ENCODE data around the gene TEX13A.

DNA sequence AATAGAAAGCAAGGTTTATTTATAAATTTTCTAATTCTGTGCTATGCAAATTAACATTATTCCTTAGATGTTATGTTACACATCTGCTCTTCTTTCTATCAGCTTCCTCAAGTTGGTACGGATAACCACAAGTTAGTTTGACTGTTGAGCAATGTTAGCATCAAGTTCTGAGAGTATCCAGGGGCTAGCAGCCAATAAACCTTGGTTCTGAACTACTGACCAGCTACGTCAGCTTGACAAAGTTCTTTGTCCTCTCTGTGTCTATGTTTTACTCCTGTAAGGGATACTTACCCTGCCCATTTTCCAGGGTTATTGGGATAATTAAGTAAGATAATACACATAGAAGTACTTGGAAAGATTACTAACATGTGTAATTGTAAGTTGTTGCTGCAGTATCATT, 8.1 kb upstream of the TEX13A start:
- TF ChIP-seq, protein P1, sequence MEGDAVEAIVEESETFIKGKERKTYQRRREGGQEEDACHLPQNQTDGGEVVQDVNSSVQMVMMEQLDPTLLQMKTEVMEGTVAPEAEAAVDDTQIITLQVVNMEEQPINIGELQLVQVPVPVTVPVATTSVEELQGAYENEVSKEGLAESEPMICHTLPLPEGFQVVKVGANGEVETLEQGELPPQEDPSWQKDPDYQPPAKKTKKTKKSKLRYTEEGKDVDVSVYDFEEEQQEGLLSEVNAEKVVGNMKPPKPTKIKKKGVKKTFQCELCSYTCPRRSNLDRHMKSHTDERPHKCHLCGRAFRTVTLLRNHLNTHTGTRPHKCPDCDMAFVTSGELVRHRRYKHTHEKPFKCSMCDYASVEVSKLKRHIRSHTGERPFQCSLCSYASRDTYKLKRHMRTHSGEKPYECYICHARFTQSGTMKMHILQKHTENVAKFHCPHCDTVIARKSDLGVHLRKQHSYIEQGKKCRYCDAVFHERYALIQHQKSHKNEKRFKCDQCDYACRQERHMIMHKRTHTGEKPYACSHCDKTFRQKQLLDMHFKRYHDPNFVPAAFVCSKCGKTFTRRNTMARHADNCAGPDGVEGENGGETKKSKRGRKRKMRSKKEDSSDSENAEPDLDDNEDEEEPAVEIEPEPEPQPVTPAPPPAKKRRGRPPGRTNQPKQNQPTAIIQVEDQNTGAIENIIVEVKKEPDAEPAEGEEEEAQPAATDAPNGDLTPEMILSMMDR (IDR thresholded peaks at IDR 0.05; ENCODE audit: low read depth, low read length, missing input control) = no peak
- TF ChIP-seq, protein P2, sequence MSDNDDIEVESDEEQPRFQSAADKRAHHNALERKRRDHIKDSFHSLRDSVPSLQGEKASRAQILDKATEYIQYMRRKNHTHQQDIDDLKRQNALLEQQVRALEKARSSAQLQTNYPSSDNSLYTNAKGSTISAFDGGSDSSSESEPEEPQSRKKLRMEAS (IDR thresholded peaks at IDR 0.05) = no peak
- TF ChIP-seq, protein P3, sequence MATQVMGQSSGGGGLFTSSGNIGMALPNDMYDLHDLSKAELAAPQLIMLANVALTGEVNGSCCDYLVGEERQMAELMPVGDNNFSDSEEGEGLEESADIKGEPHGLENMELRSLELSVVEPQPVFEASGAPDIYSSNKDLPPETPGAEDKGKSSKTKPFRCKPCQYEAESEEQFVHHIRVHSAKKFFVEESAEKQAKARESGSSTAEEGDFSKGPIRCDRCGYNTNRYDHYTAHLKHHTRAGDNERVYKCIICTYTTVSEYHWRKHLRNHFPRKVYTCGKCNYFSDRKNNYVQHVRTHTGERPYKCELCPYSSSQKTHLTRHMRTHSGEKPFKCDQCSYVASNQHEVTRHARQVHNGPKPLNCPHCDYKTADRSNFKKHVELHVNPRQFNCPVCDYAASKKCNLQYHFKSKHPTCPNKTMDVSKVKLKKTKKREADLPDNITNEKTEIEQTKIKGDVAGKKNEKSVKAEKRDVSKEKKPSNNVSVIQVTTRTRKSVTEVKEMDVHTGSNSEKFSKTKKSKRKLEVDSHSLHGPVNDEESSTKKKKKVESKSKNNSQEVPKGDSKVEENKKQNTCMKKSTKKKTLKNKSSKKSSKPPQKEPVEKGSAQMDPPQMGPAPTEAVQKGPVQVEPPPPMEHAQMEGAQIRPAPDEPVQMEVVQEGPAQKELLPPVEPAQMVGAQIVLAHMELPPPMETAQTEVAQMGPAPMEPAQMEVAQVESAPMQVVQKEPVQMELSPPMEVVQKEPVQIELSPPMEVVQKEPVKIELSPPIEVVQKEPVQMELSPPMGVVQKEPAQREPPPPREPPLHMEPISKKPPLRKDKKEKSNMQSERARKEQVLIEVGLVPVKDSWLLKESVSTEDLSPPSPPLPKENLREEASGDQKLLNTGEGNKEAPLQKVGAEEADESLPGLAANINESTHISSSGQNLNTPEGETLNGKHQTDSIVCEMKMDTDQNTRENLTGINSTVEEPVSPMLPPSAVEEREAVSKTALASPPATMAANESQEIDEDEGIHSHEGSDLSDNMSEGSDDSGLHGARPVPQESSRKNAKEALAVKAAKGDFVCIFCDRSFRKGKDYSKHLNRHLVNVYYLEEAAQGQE (IDR thresholded peaks at IDR 0.05) = no peak
- TF ChIP-seq FOXA1 (IDR thresholded peaks at IDR 0.05) = no peak
- TF ChIP-seq EGR1 (IDR thresholded peaks at IDR 0.05; ENCODE audit: low read depth in 2 of 2) = no peak
- no peak for TF ChIP-seq GABPA (IDR thresholded peaks at IDR 0.05 in 1 of 2, conservative IDR thresholded peaks at IDR 0.05 in 1 of 2)
- no peak for TF ChIP-seq HNF4G (IDR thresholded peaks at IDR 0.05)
- no peak for TF ChIP-seq FOXA2 (IDR thresholded peaks at IDR 0.05)
- TF ChIP-seq YY1 (IDR thresholded peaks at IDR 0.05) = no peak
- no peak for TF ChIP-seq JUND (IDR thresholded peaks at IDR 0.05)
- no peak for TF ChIP-seq TAF1 (conservative IDR thresholded peaks at IDR 0.05)

Measured in liver (tissue), 3 donors.